ACC112 (cell line): ENCODE data around the gene ARMC7.
"Not testable (repeated sequence)": the region's sequence is repeated elsewhere in the genome, so short reads cannot be mapped to it uniquely, and the experiment has no call there.

Source experiments
- H2AFZ ChIP-seq: fragments of 200-600 bp; sonication (generic); one replicate; pipeline ENCODE4 v1.6.0; 2017; ENCODE audit warnings: antibody characterized with exemption, low read length; ENCODE audit not compliant: unreplicated experiment
- H3K27ac ChIP-seq: fragments of 200-600 bp; sonication (generic); 2 replicates; pipeline ENCODE4 v1.5.1; 2014; ENCODE audit warnings: low read depth, mild to moderate bottlenecking, antibody characterized with exemption, low read length, moderate library complexity
- H3K27me3 ChIP-seq: fragments of 200-600 bp; sonication (generic); 2 replicates; pipeline ENCODE4 v1.6.1; 2014; ENCODE audit warnings: mild to moderate bottlenecking, antibody characterized with exemption, low read length, moderate library complexity, mixed read lengths; ENCODE audit not compliant: insufficient read depth
- H3K36me3 ChIP-seq: fragments of 200-600 bp; sonication (generic); 2 replicates; pipeline ENCODE4 v1.6.1; 2016; ENCODE audit warnings: mild to moderate bottlenecking, antibody characterized with exemption, low read length, moderate library complexity, mixed read lengths; ENCODE audit not compliant: insufficient read depth
- H3K4me1 ChIP-seq: fragments of 200-600 bp; sonication (generic); one replicate; pipeline ENCODE4 v1.6.1; 2016; ENCODE audit warnings: low read length, mixed read lengths; ENCODE audit not compliant: insufficient read depth, unreplicated experiment, control insufficient read depth
- H3K4me3 ChIP-seq: fragments of 200-600 bp; sonication (generic); 2 replicates; pipeline ENCODE4 v1.5.1; 2014; ENCODE audit warnings: mild to moderate bottlenecking, low read depth, low read length
- H3K79me2 ChIP-seq: fragments of 200-600 bp; sonication (generic); one replicate; pipeline ENCODE4 v1.6.0; 2016; ENCODE audit warnings: low read length; ENCODE audit not compliant: control insufficient read depth, unreplicated experiment, insufficient read depth

ARMC7 gene

DNA sequence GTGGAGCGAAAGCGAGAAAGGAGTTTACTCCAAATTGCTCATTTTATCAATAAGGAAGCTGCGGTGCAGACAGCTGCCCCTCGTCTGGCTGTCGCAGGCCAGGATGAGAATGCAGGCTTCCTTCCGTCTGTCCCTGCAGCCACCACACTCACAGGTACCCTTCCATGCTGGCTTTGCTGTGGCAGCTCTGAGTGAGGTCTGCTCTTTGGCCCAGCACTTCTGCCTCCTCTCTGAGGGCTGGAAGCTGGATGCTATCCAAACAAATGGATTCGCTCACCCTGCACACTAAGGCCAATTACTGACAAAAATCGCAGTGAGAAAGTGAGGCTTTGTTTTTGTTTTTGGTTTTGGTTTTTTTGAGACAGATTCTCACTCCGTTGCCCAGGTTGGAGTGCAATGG is 7.0 kb downstream of the ARMC7 start:
- Histone ChIP-seq H3K27ac (no peak overlapping the region), H3K79me2 (no peaks in the 10 kb centered on the region), H3K27me3 (no peaks in the 10 kb centered on the region), H2AFZ (no peak overlapping the region), H3K4me3 (no peak overlapping the region), H3K36me3 (no peaks in the 10 kb centered on the region), H3K4me1 (peaks cover 5% of the 10 kb centered on the region)

DNA sequence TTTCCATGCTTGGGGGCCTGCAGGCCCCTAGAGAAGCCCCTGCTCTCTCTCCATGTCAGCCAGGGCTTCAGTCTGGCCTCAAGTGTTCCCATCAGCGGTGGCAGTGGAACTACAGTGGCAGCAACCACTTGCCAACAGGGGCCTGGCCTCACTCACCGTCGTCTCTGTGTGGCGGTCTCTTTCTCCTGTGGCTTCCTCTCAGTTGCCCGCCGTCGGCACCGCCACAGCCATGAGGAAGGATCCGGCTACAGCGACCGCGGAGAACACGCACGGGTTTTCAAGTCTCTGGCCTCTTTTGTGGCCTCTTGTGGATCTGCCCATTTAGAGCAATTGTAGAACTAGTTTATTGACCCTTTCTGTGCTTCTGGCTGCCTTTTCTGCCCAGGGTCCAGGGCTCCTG is 8.5 kb downstream of the ARMC7 start:
- Histone ChIP-seq H3K4me1 (peaks cover 5% of the 10 kb centered on the region), H3K36me3 (no peaks in the 10 kb centered on the region), H3K4me3 (no peak overlapping the region), H3K27ac (no peak overlapping the region), H3K27me3 (no peaks in the 10 kb centered on the region), H3K79me2 (no peaks in the 10 kb centered on the region), H2AFZ (no peak overlapping the region)

DNA sequence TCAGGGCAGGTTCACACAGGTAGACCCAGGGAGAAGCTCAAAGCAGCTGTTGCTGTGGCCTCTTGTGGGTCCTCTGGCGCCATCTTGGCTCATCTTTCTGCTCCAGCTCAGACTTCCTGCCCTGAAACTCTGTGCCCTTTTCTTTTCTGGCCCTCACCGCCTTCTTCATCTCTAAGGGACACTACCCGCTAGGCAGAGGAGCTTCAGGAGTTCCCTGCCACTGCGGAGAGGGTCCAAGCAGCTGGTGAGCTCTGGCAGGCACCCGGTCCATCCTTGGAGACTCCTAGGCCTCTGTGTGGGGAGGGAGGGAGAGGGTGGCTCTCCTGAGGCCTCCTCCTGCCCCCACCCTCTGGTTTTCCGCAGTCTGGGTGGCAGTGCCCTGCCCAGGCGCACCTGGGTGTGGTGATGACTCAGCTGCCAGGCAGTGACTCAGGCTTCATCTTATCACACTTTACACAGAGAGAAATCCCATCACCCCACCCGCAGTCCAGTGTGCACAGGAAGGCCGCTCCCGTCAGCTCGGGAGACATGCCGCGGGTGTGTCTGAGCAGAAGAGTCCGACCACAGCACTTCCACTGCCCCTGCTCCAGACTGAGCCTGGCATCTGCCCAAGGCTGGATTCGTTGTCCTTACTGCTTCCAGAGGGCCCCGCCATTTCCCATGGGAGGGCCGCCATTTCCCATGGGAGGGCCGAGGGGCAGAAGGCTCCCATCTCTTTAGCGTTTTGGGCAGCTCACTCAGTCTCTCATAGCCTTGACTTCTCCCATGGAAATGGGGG is 14.5 kb downstream of the ARMC7 start:
- peaks cover 11% of the 10 kb centered on the region for H3K4me1 ChIP-seq
- H3K27me3 ChIP-seq = no peaks in the 10 kb centered on the region
- no peak overlapping the region for H3K4me3 ChIP-seq
- no peaks in the 10 kb centered on the region for H3K36me3 ChIP-seq
- H3K27ac ChIP-seq = peak overlapping the region; percentile 16; the same call in 1 of the 2 replicates
- H3K79me2 ChIP-seq = no peaks in the 10 kb centered on the region
- H2AFZ ChIP-seq = no peak overlapping the region

DNA sequence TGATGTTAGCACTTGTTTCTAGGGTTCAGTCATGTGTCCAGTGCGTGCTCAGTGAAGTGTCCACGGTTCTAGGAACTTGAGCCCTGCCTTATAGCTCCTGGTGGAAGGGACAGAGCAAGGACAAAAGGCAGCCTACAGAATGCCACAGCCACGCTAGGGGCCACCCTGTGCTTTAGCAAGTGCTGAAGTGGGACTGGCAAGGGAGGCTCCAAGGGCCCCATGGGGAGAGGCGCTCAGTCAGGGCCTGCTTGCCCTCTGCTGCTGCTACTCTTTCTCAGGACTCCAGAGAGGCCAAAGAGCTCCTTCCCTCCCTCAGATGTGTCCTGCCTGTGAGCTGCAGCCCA is 15.0 kb downstream of the ARMC7 start:
- H3K4me1 ChIP-seq = peaks cover 11% of the 10 kb centered on the region
- H2AFZ ChIP-seq = no peak overlapping the region
- no peaks in the 10 kb centered on the region for H3K79me2 ChIP-seq
- no peaks in the 10 kb centered on the region for H3K27me3 ChIP-seq
- H3K36me3 ChIP-seq = no peaks in the 10 kb centered on the region
- H3K4me3 ChIP-seq = no peak overlapping the region
- peak overlapping the region; percentile 16; the same call in 1 of the 2 replicates for H3K27ac ChIP-seq

DNA sequence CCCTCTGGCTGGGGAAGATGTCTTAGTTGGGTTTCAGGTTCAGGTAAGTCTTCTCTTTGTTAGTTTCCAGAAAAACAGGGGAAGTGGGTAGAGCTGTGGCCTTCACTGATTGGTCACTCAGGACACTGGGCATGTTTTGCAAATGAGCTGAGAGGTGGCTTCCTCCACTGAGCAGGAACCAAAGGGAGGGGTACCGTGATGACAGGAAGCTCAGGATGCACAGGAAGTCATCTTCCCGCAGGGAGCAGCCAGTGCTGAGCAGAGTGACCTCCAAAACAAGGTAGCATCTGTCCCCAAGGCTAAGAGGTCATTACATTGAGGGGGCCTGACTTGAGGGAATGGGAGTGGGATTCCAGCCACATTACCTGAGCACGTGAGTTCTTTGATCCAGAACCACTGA is 16.2 kb downstream of the ARMC7 start:
- Histone ChIP-seq H3K79me2 (no peaks in the 10 kb centered on the region), H3K36me3 (no peaks in the 10 kb centered on the region), H3K27me3 (no peaks in the 10 kb centered on the region), H3K27ac (no peak overlapping the region), H3K4me1 (peaks cover 17% of the 10 kb centered on the region), H2AFZ (no peak overlapping the region), H3K4me3 (no peak overlapping the region)

DNA sequence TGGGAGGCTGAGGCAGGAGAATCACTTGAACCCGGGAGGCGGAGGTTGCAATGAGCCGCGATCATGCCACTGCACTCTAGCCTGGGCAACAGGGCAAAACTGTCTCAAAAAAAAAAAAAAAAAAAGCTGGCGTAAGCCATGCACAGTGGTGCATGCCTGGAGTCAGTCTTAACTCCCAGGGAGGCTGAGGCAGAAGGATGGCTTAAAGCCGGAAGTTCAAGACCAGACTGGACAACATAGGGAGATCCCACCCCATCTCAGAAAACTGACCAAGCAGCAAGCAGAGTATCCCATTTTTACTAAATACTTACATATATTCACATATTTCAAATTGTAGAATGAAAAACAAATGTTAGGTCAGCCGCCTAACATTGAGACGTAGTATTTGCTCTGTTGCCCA is 17.2 kb downstream of the ARMC7 start:
- H3K27ac ChIP-seq = no peak overlapping the region
- peaks cover 17% of the 10 kb centered on the region for H3K4me1 ChIP-seq
- H3K27me3 ChIP-seq = no peaks in the 10 kb centered on the region
- H3K36me3 ChIP-seq = no peaks in the 10 kb centered on the region
- H3K4me3 ChIP-seq = no peak overlapping the region
- H3K79me2 ChIP-seq = no peaks in the 10 kb centered on the region
- no peak overlapping the region for H2AFZ ChIP-seq

DNA sequence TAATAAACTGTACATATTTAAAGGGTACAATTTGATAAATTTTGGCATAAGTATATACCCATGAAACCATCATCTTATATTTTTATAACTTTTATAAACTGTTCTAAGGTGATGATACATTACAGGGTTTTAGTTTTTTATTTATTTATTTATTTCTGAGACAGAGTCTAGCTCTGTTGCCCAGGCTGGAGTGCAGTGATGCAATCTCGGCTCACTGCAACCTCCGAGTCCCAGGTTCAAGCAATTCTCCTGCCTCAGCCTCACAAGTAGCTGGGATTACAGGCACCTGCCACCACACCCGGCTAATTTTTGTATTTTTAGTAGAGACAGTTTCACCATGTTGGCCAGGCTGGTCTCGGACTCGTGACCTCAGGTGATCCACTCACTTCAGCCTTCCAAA is 18.2 kb downstream of the ARMC7 start:
- not testable (repeated sequence) for H2AFZ ChIP-seq, H3K4me3 ChIP-seq, H3K27me3 ChIP-seq, H3K27ac ChIP-seq, H3K36me3 ChIP-seq, H3K79me2 ChIP-seq
- peaks cover 21% of the 10 kb centered on the region for H3K4me1 ChIP-seq

DNA sequence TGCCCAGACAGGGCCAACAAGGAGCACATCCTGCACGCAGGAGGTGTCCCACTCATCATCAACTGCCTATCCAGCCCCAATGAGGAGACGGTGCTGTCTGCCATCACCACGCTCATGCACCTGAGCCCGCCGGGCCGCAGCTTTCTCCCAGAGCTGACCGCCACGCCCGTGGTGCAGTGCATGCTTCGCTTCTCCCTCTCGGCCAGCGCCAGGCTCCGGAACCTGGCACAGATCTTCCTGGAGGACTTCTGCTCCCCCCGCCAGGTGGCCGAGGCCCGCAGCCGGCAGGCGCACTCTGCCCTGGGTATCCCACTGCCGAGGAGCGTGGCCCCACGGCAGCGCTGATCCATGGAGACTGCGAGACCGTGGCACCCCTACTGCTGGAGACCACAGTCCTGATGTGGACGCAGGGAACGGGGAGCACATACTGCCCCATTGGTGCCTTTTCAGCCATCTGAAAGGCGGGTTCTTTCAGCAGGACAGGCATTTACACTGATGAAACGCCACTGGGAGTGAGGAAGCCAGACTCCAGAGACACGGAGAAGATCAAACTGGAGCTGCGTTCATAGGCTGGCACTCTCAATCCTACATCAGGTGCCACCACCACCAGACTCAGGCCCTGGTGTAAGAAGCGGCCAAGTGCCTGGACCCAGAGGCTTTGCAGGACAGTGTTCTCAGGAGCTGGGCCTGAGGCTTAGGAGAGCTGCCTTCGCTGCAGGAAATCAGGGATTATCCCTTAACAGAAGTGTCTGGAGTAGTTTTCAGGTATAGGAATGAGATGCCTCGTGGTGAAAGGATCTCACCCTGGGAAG is 19.1 kb downstream of the ARMC7 start:
- no peak overlapping the region for H3K27ac ChIP-seq
- no peaks in the 10 kb centered on the region for H3K36me3 ChIP-seq
- peaks cover 20% of the 10 kb centered on the region for H3K4me1 ChIP-seq
- H3K4me3 ChIP-seq = no peak overlapping the region
- H3K79me2 ChIP-seq = no peaks in the 10 kb centered on the region
- no peak overlapping the region for H2AFZ ChIP-seq
- no peaks in the 10 kb centered on the region for H3K27me3 ChIP-seq

DNA sequence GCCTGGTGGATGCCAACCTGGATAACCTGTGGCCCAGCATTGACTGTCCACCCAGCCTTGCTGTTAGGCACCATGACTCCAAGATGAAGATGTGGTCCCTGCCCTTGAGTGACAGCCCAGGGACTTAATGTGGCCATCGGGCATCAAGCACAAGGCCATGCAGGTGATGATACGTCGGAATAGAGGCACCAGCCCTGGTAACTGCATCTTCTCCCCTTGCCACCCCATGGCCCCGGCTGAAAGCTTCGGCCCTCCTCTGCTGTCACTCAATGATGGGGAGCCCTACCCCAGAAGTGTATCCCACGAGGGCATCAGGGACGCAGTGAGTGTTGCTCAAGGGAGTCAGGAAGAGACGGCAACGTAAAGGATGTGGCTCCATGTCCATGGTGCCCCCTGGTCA is 19.8 kb downstream of the ARMC7 start:
- Histone ChIP-seq H3K27ac (no peak overlapping the region), H3K79me2 (no peaks in the 10 kb centered on the region), H3K36me3 (no peaks in the 10 kb centered on the region), H3K27me3 (no peaks in the 10 kb centered on the region), H3K4me3 (no peak overlapping the region), H2AFZ (no peak overlapping the region), H3K4me1 (peaks cover 13% of the 10 kb centered on the region)

DNA sequence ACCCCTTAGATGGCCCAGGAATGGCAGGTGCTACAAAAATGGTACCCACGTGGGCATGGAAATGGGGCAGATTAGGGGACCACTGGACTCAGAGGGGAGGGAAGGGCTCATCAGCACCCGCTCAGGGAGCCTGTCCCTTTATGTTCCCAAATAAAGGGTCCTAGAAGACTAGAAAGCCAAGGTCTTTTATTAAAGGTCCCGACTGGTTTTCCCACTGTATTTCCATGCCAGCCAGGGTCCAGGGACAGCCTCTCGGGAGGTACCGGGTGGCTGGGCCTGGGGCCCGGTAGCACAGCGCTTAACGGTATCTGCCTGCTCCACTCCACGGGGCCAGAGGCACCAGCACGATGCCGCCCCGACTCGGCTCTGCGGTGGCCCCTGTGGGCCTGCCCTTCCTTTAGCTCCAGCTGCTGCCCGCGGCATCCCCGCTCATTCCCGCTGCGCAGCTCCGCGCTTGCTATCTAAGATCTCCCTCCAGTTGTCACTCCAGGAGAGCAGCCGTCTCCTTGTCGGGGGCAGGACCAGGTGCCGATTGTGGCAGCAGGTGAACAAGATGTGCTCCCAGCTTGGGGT is 20.4 kb downstream of the ARMC7 start:
- no peak overlapping the region for H2AFZ ChIP-seq
- peak overlapping the region; percentile 92 for H3K4me3 ChIP-seq
- H3K27me3 ChIP-seq = no peaks in the 10 kb centered on the region
- no peaks in the 10 kb centered on the region for H3K79me2 ChIP-seq
- peaks cover 10% of the 10 kb centered on the region for H3K4me1 ChIP-seq
- peaks cover under 1% of the 10 kb centered on the region; the same call in 1 of the 2 replicates for H3K36me3 ChIP-seq
- no peak overlapping the region for H3K27ac ChIP-seq
